ENCODE results near the gene TBC1D14. TPM values are rescaled to one million over a fixed set of nuclear protein-coding genes. Genes with fewer than 3 reads are reported as not detected.
"Not testable (repeated sequence)": the region's sequence is repeated elsewhere in the genome, so short reads cannot be mapped to it uniquely, and the experiment has no call there.

Gene TBC1D14
- total RNA-seq, 2 experiments from 2014 or later, result 36.7 to 44.0 TPM

GRCh38 chr4:6910960-6911874, 1.6 kb downstream of the TBC1D14 start:
- Mint-ChIP-seq H3K27me3 (peaks cover 3% of the 10 kb centered on the region), H3K9me3 (ENCODE audit: low read depth) (no peaks in the 10 kb centered on the region), H3K4me3 (peak overlapping the region; percentile 94), H3K4me1 (peaks cover 54% of the 10 kb centered on the region), H3K36me3 (ENCODE audit: low read depth) (peaks cover 8% of the 10 kb centered on the region), H3K27ac (peak overlapping the region; percentile 90)
- ATAC-seq, result no peak
- DNase-seq, result no peak
- intact Hi-C loops (cut with DNase I, micrococcal nuclease), result loop anchor here in 1 of 2 experiments (2.0 to 10.0 kb wide), 2 partner anchors 16 to 134 kb away; partner anchors contain the start of gene TADA2B
- ChIA-PET POLR2A (interaction anchor here (0.7 kb wide), 1 partner anchor 224 kb away, joined by 4 read pairs; no protein-coding TSS in a partner anchor), CTCF (interaction anchor here (0.6 to 1.9 kb wide), 10 partner anchors 11 to 206 kb away, joined by 3 to 8 read pairs (median 4); no protein-coding TSS in a partner anchor)

GRCh38 chr4:6911917-6912316, 2.3 kb downstream of the TBC1D14 start:
- ChIA-PET POLR2A (interaction anchor here (0.7 kb wide), 1 partner anchor 225 kb away, joined by 4 read pairs; no protein-coding TSS in a partner anchor), CTCF (interaction anchor here (0.7 to 1.9 kb wide), 7 partner anchors 12 to 74 kb away, joined by 3 to 8 read pairs (median 6); no protein-coding TSS in a partner anchor)
- H3K36me3 Mint-ChIP-seq (ENCODE audit: low read depth); ATAC-seq; H3K4me3 Mint-ChIP-seq; H3K9me3 Mint-ChIP-seq (ENCODE audit: low read depth); H3K27me3 Mint-ChIP-seq: not testable (repeated sequence)
- intact Hi-C loops (cut with DNase I, micrococcal nuclease), result loop anchor here in 1 of 2 experiments (2.0 to 10.0 kb wide), 2 partner anchors 15 to 133 kb away; partner anchors contain the start of gene TADA2B
- Mint-ChIP-seq H3K27ac (peak overlapping the region; percentile 38), H3K4me1 (peaks cover 61% of the 10 kb centered on the region)
- DNase-seq, result peak; percentile 3

- POLR2A ChIA-PET, result interaction anchor here (0.7 kb wide), 1 partner anchor 225 kb away, joined by 4 read pairs; no protein-coding TSS in a partner anchor
- Mint-ChIP-seq H3K27ac (no peak overlapping the region), H3K9me3 (ENCODE audit: low read depth) (no peaks in the 10 kb centered on the region), H3K27me3 (peaks cover 3% of the 10 kb centered on the region), H3K4me3 (no peak overlapping the region), H3K36me3 (ENCODE audit: low read depth) (peaks cover 8% of the 10 kb centered on the region), H3K4me1 (peaks cover 65% of the 10 kb centered on the region)
- ATAC-seq (no peak), DNase-seq (peak; percentile 3)
- intact Hi-C loops (cut with DNase I, micrococcal nuclease), result loop anchor here in 1 of 2 experiments (10.0 kb wide), 1 partner anchor 132 kb away; the partner anchor contains the start of gene TADA2B
- CTCF ChIA-PET, result interaction anchor here (0.7 to 2.0 kb wide), 4 partner anchors 12 to 62 kb away, joined by 4 to 6 read pairs (median 6); no protein-coding TSS in a partner anchor
Observed at GRCh38 chr4:6912441-6912840, 2.8 kb downstream of the TBC1D14 start.

GRCh38 chr4:6913350-6913905, 3.8 kb downstream of the TBC1D14 start:
- POLR2A ChIA-PET, result interaction anchor here (0.5 kb wide), 1 partner anchor 60 kb away, joined by 3 read pairs; no protein-coding TSS in a partner anchor

GRCh38 chr4:6914448-6914847, 4.8 kb downstream of the TBC1D14 start:
- no peak for ATAC-seq
- Mint-ChIP-seq H3K36me3 (ENCODE audit: low read depth) (peaks cover 10% of the 10 kb centered on the region), H3K4me1 (peaks cover 66% of the 10 kb centered on the region), H3K4me3 (no peak overlapping the region), H3K27me3 (no peaks in the 10 kb centered on the region), H3K27ac (peak overlapping the region; percentile 55), H3K9me3 (ENCODE audit: low read depth) (no peaks in the 10 kb centered on the region)
- ChIA-PET POLR2A (no interaction called here), CTCF (interaction anchor here (0.8 to 2.0 kb wide), 5 partner anchors 9 to 197 kb away, joined by 3 to 7 read pairs (median 6); no protein-coding TSS in a partner anchor)
- intact Hi-C loops (cut with DNase I, micrococcal nuclease), result loop anchor here in 1 of 2 experiments (10.0 kb wide), 1 partner anchor 130 kb away; the partner anchor contains the start of gene TADA2B
- peak; percentile 13 for DNase-seq

More at GRCh38 chr4:6913350-6913905, 3.8 kb downstream of the TBC1D14 start:
- Mint-ChIP-seq H3K36me3 (ENCODE audit: low read depth) (peaks cover 8% of the 10 kb centered on the region), H3K4me3 (no peak overlapping the region), H3K27me3 (no peaks in the 10 kb centered on the region), H3K4me1 (peaks cover 66% of the 10 kb centered on the region), H3K27ac (no peak overlapping the region), H3K9me3 (ENCODE audit: low read depth) (no peaks in the 10 kb centered on the region)
- CTCF ChIA-PET, result interaction anchor here (1.0 to 2.0 kb wide), 6 partner anchors 10 to 220 kb away, joined by 5 to 7 read pairs (median 6); no protein-coding TSS in a partner anchor
- intact Hi-C loops (cut with DNase I, micrococcal nuclease), result loop anchor here in 1 of 2 experiments (10.0 kb wide), 1 partner anchor 131 kb away; the partner anchor contains the start of gene TADA2B
- ATAC-seq, result no peak
- peak; percentile 4 for DNase-seq

DNA sequence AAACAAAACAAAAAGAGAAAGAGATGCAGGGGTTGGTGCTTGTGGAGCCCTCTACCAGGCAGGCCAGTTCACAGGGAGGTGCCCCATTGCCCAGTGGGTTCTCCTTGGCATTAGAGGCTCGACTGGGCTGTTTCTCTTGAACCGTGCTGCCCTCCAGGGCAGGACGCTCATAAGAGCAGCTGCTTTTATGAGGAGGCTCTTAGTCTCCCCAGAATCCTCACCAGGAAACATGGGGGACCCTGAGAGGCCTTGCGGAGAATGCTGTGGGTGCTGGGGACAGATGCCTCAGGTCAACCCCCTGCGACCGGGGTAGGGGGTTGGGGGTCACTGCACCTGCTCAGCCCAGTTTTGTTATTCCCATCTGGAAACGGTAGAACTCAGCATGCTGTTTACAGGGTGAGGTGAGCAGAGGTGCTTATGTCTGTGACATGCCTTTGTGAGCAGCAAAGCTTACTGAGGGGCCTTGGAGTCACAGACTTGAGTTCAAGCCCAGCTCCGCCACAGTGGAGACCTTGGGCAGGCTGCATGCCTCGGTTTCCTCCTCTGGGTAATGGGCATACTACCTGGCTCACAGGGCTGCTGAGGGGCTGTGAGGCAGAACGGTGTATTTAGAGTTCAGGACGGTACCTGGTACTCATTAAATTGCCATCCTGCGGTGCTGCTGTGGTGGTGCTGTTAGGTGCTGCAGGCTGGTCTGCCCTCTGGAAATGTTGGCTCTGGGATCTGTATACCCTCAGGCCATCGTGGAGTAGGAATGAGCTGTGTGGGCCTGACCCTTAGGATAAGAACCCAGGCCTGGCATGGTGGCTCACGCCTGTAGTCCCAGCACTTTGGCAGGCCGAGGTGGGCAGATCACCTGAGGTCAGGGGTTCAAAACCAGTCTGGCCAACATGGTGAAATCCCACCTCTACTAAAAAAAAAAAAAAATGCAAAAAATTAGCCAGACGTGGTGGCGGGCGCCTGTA, 5.7 kb downstream of the TBC1D14 start:
- DNase-seq, result peak; percentile 4
- POLR2A ChIA-PET, result no interaction called here
- H3K4me3 Mint-ChIP-seq, result no peak overlapping the region
- H3K9me3 Mint-ChIP-seq (ENCODE audit: low read depth), result no peaks in the 10 kb centered on the region
- intact Hi-C loops (cut with DNase I, micrococcal nuclease), result loop anchor here in 1 of 2 experiments (2.0 to 10.0 kb wide), 2 partner anchors 27 to 129 kb away; partner anchors contain the start of gene TADA2B
- CTCF ChIA-PET, result interaction anchor here (0.8 to 2.0 kb wide), 2 partner anchors 195 to 211 kb away, joined by 3 to 6 read pairs; no protein-coding TSS in a partner anchor
- ATAC-seq, result no peak
- peaks cover 70% of the 10 kb centered on the region for H3K4me1 Mint-ChIP-seq
- H3K27me3 Mint-ChIP-seq, result no peaks in the 10 kb centered on the region
- peaks cover 10% of the 10 kb centered on the region for H3K36me3 Mint-ChIP-seq (ENCODE audit: low read depth)
- peak overlapping the region; percentile 55 for H3K27ac Mint-ChIP-seq

GRCh38 chr4:6916069-6916586, 6.5 kb downstream of the TBC1D14 start:
- ChIA-PET POLR2A (no interaction called here), CTCF (interaction anchor here (0.8 to 2.1 kb wide), 6 partner anchors 8 to 212 kb away, joined by 3 to 7 read pairs (median 4); no protein-coding TSS in a partner anchor)
- Mint-ChIP-seq H3K36me3 (ENCODE audit: low read depth) (peaks cover 7% of the 10 kb centered on the region), H3K4me3 (peak overlapping the region; percentile 53), H3K4me1 (peaks cover 68% of the 10 kb centered on the region), H3K9me3 (ENCODE audit: low read depth) (no peaks in the 10 kb centered on the region), H3K27me3 (no peaks in the 10 kb centered on the region), H3K27ac (peak overlapping the region; percentile 95)
- intact Hi-C loops (cut with DNase I, micrococcal nuclease), result loop anchor here in 1 of 2 experiments (2.0 to 10.0 kb wide), 2 partner anchors 27 to 129 kb away; partner anchors contain the start of gene TADA2B
- ATAC-seq, result no peak
- DNase-seq, result peak; percentile 4

DNA sequence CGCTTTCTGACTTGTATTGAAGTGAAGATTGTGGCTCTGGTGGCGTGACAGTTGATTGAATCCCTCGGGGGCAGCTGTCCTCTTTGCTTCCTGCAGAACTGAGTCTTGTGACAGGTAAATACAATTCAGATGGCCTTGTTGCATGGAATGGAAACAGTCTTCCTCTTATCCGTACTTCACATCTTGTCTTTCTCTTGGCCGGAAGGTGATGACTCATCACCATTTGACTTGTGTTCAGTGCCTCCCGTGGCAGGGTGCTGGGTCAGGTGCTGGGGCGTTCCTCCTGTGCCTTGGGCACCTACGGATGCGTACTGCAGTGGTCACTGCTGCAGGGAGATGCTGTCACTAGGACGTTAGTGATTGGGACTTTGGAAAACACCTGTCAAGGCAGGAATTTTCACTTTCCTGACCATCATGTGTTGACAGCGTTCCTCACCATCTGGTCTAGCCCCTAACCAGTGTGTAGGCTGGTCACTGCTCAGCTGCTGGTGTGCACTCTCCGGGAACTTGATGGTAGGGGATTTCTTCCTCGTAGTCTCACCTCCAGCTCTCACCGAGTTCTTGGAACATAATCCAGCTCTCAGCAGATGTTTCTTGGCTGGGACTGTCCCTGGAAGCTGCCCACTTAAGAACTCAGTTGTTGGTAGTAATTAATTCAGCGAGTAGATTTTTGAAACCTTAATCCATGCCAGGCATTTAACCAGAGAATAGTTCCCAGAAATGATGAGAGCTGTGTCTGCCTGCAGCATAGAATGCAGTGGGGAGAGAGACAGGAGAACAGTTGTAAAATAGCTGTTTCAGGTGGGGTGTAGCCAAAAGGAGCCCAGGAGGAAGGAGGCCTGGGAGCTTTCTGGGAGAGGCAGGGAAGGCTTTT, 7.2 kb downstream of the TBC1D14 start:
- POLR2A ChIA-PET, result no interaction called here
- Mint-ChIP-seq H3K4me1 (peaks cover 63% of the 10 kb centered on the region), H3K27ac (peak overlapping the region; percentile 95), H3K36me3 (ENCODE audit: low read depth) (peaks cover 5% of the 10 kb centered on the region), H3K9me3 (ENCODE audit: low read depth) (no peaks in the 10 kb centered on the region), H3K27me3 (no peaks in the 10 kb centered on the region), H3K4me3 (peak overlapping the region; percentile 53)
- intact Hi-C loops (cut with DNase I, micrococcal nuclease), result loop anchor here in 1 of 2 experiments (2.0 to 10.0 kb wide), 2 partner anchors 26 to 128 kb away; partner anchors contain the start of gene TADA2B
- ATAC-seq (peak; percentile 86), DNase-seq (peak; percentile 81)
- CTCF ChIA-PET, result interaction anchor here (0.5 to 2.6 kb wide), 13 partner anchors 8 to 196 kb away, joined by 3 to 11 read pairs (median 4); no protein-coding TSS in a partner anchor
